ENCODE results near the gene C19orf38. TPM values are rescaled to one million over a fixed set of nuclear protein-coding genes. Genes with fewer than 3 reads are reported as not detected.

C19orf38 gene, protein sequence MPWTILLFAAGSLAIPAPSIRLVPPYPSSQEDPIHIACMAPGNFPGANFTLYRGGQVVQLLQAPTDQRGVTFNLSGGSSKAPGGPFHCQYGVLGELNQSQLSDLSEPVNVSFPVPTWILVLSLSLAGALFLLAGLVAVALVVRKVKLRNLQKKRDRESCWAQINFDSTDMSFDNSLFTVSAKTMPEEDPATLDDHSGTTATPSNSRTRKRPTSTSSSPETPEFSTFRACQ
- 10 to 100 TPM in 1 of 4 donors, not detected in 3; 20.6 TPM for total RNA-seq

DNA sequence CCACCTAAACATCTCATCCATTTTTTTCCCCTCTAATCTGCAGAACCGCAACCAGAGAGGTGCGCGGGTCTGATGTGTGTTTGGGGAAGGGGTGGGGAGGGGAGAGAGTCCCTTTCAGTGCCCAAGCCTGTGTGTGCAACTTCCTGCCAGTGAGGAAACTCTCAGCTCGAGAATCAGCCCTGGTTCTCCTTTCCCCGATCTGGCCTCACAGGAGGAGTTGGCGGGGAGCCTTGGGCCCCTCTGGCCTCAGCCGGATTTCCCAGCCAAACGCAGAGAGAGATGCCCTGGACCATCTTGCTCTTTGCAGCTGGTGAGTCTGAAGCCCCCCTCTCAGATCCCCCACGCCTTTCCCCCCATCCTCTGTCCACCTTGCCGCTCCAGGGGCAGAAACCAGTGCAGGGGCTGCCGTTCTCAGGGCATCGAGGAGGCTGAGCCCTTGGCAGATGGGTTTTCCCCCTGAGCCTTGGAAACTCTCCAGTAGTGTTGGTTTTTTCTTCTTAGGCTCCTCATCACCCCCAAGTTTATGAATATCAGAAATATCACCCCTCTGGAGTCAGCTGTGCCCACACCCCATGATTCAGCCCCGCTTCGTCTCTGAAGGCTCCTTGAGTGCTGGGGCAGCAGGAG, at the start of gene C19orf38:
Gene C19orf38 (plus strand): TSS at position 186 of the 627 bp plus-strand sequence. CDS start 94 bp downstream, at position 280.
- Histone ChIP-seq H3K27ac (no peak within 1 kb of the TSS), H3K9me3 (peaks cover 0 to 8% (median 0%) of the 10 kb centered on the region in 4 donors), H3K4me1 (no peaks in the 10 kb centered on the region), H3K36me3 (no peaks in the 10 kb centered on the region), H3K4me3 (no peak within 1 kb of the TSS), H3K27me3 (no peaks in the 10 kb centered on the region)
- DNase-seq, result no peak
- TF ChIP-seq, protein P1, sequence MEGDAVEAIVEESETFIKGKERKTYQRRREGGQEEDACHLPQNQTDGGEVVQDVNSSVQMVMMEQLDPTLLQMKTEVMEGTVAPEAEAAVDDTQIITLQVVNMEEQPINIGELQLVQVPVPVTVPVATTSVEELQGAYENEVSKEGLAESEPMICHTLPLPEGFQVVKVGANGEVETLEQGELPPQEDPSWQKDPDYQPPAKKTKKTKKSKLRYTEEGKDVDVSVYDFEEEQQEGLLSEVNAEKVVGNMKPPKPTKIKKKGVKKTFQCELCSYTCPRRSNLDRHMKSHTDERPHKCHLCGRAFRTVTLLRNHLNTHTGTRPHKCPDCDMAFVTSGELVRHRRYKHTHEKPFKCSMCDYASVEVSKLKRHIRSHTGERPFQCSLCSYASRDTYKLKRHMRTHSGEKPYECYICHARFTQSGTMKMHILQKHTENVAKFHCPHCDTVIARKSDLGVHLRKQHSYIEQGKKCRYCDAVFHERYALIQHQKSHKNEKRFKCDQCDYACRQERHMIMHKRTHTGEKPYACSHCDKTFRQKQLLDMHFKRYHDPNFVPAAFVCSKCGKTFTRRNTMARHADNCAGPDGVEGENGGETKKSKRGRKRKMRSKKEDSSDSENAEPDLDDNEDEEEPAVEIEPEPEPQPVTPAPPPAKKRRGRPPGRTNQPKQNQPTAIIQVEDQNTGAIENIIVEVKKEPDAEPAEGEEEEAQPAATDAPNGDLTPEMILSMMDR (IDR thresholded peaks at IDR 0.05), result no peak
- no peak for TF ChIP-seq POLR2A (IDR thresholded peaks at IDR 0.05)

DNA sequence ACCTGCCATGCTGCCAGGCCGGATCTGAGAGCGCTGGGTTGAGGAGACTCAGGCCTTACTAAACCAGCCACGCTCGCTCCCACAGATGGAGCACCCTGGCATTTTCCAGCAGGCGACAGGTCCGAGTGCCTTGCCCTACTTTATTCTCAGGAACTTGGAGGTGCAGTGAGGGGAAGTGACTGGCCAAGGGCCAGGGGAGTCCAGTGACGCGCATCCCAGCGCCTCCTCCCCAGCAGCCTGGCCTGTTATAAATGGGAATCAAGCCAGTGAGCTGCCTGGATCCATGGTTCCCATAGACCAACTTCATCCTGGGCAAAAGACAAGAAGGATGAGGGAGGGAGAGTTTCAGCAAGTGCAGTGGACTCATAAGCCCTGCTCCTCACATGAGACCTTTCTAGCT, 47.7 kb upstream of the C19orf38 start:
- no peak for TF ChIP-seq POLR2A (IDR thresholded peaks at IDR 0.05)
- TF ChIP-seq, protein P1 (IDR thresholded peaks at IDR 0.05), result no peak

DNA sequence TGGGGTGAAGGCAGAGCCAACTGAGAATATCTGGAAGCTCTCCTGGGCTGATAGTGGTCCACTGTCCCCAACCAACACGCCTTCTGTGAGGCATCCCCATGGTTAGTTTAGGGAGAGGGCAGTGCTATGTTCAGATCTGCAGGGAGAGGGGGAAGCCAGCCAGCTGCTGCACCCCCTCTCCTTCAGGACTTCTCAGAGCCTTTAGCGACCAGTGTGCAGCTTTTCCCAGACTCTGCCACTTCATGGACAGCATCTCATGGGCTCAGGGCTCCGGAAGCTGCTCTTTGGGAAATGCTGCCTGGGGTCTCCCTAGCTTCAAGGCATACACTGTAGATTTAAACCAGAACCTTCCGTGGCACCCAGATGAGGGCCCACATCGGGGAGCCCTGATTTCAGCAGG, 45.7 kb upstream of the C19orf38 start:
- no peak for TF ChIP-seq POLR2A (IDR thresholded peaks at IDR 0.05)
- TF ChIP-seq, protein P1 (IDR thresholded peaks at IDR 0.05), result no peak
- no peaks in the 10 kb centered on the region for H3K27me3 ChIP-seq
- no peaks in the 10 kb centered on the region for H3K4me1 ChIP-seq
- no peak overlapping the region for H3K27ac ChIP-seq
- no peak for DNase-seq
- H3K9me3 ChIP-seq, result no peaks in the 10 kb centered on the region
- no peak overlapping the region for H3K4me3 ChIP-seq
- H3K36me3 ChIP-seq, result peaks cover 0 to 97% (median 0%) of the 10 kb centered on the region in 3 donors

More for the DNA sequence above, 47.7 kb upstream of the C19orf38 start:
- DNase-seq, result no peak
- Histone ChIP-seq H3K36me3 (peaks cover 0 to 97% (median 4%) of the 10 kb centered on the region in 3 donors), H3K4me1 (no peaks in the 10 kb centered on the region), H3K9me3 (no peaks in the 10 kb centered on the region), H3K4me3 (no peak overlapping the region), H3K27ac (no peak overlapping the region), H3K27me3 (no peaks in the 10 kb centered on the region)

DNA sequence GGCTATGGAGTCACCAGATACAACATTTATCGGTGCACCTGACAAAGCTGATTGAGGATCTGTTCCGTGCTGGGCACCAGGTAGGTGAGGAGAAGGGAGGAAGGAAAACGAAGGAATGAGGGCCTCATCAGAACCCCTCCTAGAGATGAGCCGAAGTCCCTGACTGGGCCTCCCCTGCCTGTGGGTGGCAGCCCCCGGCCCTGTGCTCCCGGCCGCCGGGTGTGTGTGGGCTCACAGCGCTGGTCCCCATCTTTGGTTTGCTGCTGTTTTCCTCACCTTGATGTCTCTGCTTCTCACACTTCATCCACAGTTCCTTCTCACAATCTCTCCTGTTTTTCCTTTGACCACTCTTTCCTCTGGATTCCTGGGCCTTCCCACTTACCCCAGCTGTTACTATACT, 45.0 kb upstream of the C19orf38 start:
- H3K4me3 ChIP-seq, result no peak overlapping the region
- H3K27me3 ChIP-seq, result no peaks in the 10 kb centered on the region
- no peaks in the 10 kb centered on the region for H3K4me1 ChIP-seq
- no peak for DNase-seq
- no peak overlapping the region for H3K27ac ChIP-seq
- H3K36me3 ChIP-seq, result peaks cover 0 to 97% (median 0%) of the 10 kb centered on the region in 3 donors
- TF ChIP-seq POLR2A (IDR thresholded peaks at IDR 0.05), result no peak
- TF ChIP-seq, protein P1 (IDR thresholded peaks at IDR 0.05), result no peak
- no peaks in the 10 kb centered on the region for H3K9me3 ChIP-seq

DNA sequence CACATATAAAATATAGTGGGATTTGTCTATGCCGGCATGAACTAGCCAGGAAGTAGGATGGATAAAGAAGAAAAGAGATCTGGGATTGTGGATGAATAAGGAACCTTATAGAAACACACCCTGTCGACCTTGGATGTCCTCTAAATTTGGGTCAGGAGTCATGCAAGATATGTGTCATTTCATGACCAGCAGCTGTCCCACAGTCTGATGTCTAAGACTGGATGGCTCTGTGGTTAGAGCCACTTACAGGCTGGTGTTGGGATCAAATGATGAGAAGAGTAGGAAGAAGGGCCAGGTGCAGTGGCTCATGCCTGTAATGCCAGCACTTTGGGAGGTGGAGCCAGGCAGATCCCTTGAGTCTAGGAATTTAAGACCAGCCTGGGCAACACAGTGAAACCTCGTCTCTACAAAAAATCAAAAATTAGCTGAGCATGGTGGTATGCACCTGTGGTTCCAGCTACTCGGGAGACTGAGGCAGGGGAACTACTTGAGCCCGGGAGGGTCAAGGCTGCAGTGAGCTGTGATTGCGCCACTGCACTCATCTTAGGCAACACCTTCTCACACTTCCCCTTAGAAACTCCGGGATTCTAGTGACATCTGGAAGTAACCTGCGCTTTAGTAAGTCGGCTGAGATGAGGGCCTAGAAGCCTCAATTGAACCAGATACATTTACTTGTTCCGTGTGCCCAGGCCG, 43.0 kb upstream of the C19orf38 start:
- TF ChIP-seq, protein P1 (IDR thresholded peaks at IDR 0.05), result no peak
- TF ChIP-seq POLR2A (IDR thresholded peaks at IDR 0.05), result no peak
- Histone ChIP-seq H3K27ac (no peak overlapping the region), H3K36me3 (peaks cover 0 to 97% (median 0%) of the 10 kb centered on the region in 3 donors), H3K4me1 (no peaks in the 10 kb centered on the region), H3K27me3 (no peaks in the 10 kb centered on the region), H3K4me3 (no peak overlapping the region), H3K9me3 (no peaks in the 10 kb centered on the region)
- no peak for DNase-seq

Data from Peyer's patch (tissue), 4 donors.